Ishikawa (cell line): Measurements from ENCODE around the gene CALN1.

Experiments used
- EP300 ChIP-seq: IDR thresholded peaks from 2 replicates; pipeline ENCODE4 v1.6.1; 2012; ENCODE audit warnings: borderline replicate concordance
- NFIC ChIP-seq: IDR thresholded peaks from 2 replicates; pipeline ENCODE4 v1.6.1; 2012
- RAD21 ChIP-seq: IDR thresholded peaks from 2 replicates; pipeline ENCODE4 v1.6.1; 2012; ENCODE audit warnings: low read depth
- TAF1 ChIP-seq: IDR thresholded peaks from 2 replicates; pipeline ENCODE4 v1.6.1; 2012; ENCODE audit warnings: low read depth, mild to moderate bottlenecking
- YY1 ChIP-seq: IDR thresholded peaks from 2 replicates; pipeline ENCODE4 v1.6.1; 2012; ENCODE audit warnings: low read depth
- ZBTB7A ChIP-seq: IDR thresholded peaks from 2 replicates; pipeline ENCODE4 v1.6.1; 2012; ENCODE audit warnings: low read depth
- TF ChIP-seq, protein P1 (sequence below): IDR thresholded peaks from 2 replicates; pipeline ENCODE4 v1.6.1; 2012

DNA sequence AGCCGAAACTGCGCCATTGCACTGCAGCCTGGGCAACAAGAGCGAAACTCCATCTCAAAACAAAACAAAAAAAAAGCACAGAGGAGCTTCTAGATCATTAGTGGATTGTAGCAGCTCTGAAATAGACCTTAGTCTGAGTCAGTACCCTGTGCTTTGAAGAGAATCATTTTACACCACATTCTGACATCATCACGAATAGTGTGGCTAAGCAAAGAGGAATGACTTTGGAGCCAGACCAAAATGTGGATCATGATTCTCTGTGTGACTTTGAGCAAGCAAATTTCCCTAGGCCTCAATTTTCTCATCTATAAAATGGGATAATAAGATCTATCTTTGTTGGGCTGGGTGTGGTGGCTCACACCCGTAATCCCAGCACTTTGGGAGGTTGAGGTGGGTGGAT is 618.9 kb downstream of the CALN1 start:
- TF ChIP-seq RAD21: no peak
- no peak for TF ChIP-seq NFIC
- no peak for TF ChIP-seq YY1
- no peak for TF ChIP-seq EP300
- TF ChIP-seq, protein P1, sequence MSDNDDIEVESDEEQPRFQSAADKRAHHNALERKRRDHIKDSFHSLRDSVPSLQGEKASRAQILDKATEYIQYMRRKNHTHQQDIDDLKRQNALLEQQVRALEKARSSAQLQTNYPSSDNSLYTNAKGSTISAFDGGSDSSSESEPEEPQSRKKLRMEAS: no peak
- no peak for TF ChIP-seq ZBTB7A
- TF ChIP-seq TAF1: no peak
